IPS-18a (cell line): ENCODE results near the gene SCAP.

Experiments
- H3K27ac ChIP-seq: one replicate; pipeline ENCODE4 v1.5.1; 2013; ENCODE audit warnings: low read length
- H3K27me3 ChIP-seq: one replicate; pipeline ENCODE4 v1.6.1; 2013; ENCODE audit warnings: mild to moderate bottlenecking, low read length; ENCODE audit not compliant: control insufficient read depth, insufficient read depth
- H3K36me3 ChIP-seq: one replicate; pipeline ENCODE4 v1.6.1; 2013; ENCODE audit warnings: low read depth, low read length; ENCODE audit not compliant: control insufficient read depth
- H3K4me1 ChIP-seq: one replicate; pipeline ENCODE4 v1.6.1; 2013; ENCODE audit warnings: low read depth, low read length; ENCODE audit not compliant: control insufficient read depth
- H3K4me3 ChIP-seq: one replicate; pipeline ENCODE4 v1.5.1; 2013; ENCODE audit warnings: low read length
- H3K9ac ChIP-seq: one replicate; pipeline ENCODE4 v1.6.1; 2013; ENCODE audit warnings: mild to moderate bottlenecking, low read length, moderate library complexity
- H3K9me3 ChIP-seq: one replicate; pipeline ENCODE4 v1.6.1; 2013; ENCODE audit warnings: low read depth, low read length; ENCODE audit not compliant: control insufficient read depth

SCAP gene

DNA sequence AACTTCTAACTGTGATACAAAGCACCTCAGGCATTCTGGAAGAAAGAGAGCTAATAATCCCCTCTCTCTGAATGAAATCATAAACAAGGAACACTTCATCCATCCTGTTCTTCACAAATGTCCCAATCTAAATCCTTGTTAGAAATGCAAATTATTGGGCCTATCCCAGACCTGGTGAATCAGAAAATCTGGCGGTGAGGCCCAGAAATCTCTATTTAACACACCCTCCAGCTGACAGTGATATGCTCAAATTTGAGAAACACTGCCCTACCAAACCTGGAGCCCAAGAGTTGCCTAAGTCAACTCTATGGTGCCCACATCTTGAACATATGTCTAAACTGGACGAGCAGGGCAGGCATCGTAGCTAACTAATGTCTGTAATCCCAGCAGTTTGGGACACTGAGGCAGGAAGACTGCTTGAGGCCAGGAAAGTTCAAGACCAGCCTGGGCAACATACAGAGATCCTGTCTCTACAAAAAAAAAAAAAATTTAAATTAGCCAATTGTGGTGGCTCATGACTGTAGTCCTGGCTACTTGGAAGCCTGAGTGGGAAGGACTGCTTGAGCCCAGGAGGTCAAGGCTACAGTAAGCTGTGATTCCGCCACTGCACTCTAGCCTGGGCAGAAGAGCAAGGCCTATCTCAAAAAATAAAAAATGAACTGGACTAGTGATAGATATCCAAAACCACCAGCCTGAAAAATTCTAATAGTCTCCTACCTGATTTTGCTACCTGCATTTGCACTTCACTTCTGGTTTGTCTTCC lies 23.1 kb downstream of the SCAP start:
- Histone ChIP-seq H3K9me3 (no peaks in the 10 kb centered on the region), H3K27me3 (no peaks in the 10 kb centered on the region), H3K27ac (no peak overlapping the region), H3K4me1 (no peaks in the 10 kb centered on the region), H3K36me3 (no peaks in the 10 kb centered on the region), H3K9ac (no peak overlapping the region), H3K4me3 (no peak overlapping the region)

- H3K4me1 ChIP-seq, result peaks cover 3% of the 10 kb centered on the region
- no peak overlapping the region for H3K27ac ChIP-seq
- H3K9ac ChIP-seq, result no peak overlapping the region
- H3K27me3 ChIP-seq, result no peaks in the 10 kb centered on the region
- H3K4me3 ChIP-seq, result no peak overlapping the region
- no peaks in the 10 kb centered on the region for H3K9me3 ChIP-seq
- peaks cover 23% of the 10 kb centered on the region for H3K36me3 ChIP-seq
These were observed 31.6 kb downstream of the SCAP start for GRCh38 chr3:47444103-47444502.

DNA sequence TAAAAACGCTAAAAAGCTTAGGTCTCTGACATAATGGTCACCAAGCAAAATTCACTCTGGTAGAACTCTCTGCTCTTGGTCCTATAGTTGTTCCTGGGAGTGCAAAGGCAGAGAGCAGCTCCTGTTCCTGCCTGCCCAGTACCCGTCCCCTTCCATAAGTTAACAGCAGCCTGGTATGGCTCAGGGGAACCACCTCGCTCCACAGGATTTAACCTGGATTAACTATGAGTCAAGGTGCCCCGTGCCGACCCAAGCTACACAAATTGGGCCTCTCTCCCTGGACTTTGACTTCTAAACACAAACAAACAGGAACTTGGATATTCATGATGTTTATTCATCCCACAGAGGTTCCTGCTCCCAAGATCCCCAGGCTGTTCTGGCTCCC lies 32.1 kb downstream of the SCAP start:
- Histone ChIP-seq H3K36me3 (peaks cover 26% of the 10 kb centered on the region), H3K27ac (no peak overlapping the region), H3K4me3 (no peak overlapping the region), H3K27me3 (no peaks in the 10 kb centered on the region), H3K9me3 (no peaks in the 10 kb centered on the region), H3K9ac (no peak overlapping the region), H3K4me1 (peaks cover 3% of the 10 kb centered on the region)

DNA sequence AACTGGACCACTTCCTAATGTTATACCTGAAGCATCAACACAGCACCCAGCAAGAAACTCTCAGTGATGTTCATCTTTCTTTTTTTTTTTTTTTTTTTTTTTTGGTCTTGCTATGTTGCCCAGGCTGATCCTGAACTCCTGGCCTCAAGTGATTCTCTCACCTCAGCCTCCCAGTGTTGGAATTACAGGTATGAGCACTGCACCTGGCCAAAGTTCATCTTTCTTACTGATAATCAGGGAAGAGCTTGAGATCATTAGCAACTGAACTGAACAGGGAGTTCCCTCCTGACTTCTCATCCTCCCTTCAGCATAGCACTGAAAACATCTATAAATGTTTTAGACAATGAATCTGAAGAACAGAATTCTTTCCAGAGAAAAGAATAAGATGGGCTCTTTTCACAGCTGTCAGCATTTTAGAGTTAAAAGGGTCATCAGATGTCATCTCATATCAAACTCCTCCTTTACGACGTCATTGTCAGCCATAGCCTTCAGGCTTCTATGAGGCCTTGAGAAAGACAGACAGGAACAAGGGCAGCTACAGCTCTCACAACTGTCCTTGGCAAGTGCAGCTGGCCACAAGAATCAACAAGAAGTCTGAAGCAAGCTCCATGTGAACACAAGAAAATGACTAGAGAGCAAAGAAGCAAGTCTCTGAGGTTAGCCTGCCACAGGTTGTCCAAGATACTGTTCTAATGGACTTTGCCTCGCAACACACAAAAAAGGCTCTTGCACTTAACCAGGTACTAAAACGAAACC lies 33.8 kb downstream of the SCAP start:
- H3K9me3 ChIP-seq, result no peaks in the 10 kb centered on the region
- H3K27ac ChIP-seq, result no peak overlapping the region
- H3K4me3 ChIP-seq, result no peak overlapping the region
- H3K36me3 ChIP-seq, result peaks cover 30% of the 10 kb centered on the region
- H3K27me3 ChIP-seq, result no peaks in the 10 kb centered on the region
- no peak overlapping the region for H3K9ac ChIP-seq
- peaks cover 3% of the 10 kb centered on the region for H3K4me1 ChIP-seq

DNA sequence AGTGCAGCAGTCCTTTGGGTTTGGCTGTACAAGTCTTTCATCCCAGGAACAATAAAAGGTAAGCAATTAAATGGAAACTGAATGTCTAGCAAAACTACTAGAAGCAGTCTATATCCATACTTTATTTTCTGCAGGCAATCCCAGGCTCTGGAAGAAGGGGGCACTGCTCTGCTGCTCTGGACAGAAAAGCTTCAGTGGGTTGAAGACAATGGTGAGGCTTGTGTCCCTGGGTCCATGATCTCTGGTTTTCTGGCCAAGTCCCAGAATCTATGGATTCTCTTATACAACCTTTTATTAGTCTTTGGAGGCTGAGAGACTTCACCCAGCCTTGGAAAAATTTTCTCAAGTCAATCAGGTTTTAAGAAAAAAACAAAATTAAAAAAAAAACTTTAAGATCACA lies 35.6 kb downstream of the SCAP start:
- Histone ChIP-seq H3K36me3 (peaks cover 30% of the 10 kb centered on the region), H3K27me3 (no peaks in the 10 kb centered on the region), H3K27ac (no peak overlapping the region), H3K4me3 (no peak overlapping the region), H3K4me1 (peaks cover 3% of the 10 kb centered on the region), H3K9me3 (no peaks in the 10 kb centered on the region), H3K9ac (no peak overlapping the region)

DNA sequence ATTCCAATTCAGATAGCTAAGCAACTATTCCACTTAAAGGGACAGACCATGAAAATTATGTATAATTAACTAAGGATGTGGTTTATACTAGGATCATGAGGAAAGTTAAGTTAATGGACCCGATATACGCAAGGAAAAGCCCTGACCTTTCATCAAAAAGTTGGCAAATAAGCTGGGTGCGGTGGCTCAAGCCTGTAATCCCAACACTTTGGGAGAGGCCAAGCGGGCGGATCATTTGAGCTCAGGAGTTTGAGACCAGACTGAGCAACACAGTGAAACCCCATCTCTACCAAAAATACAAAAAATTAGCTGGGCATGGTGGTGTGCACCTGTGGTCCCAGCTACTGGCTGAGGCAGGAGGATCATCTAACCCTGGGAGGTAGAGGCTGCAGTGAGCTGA lies 39.6 kb downstream of the SCAP start:
- Histone ChIP-seq H3K4me1 (peaks cover 4% of the 10 kb centered on the region), H3K9me3 (no peaks in the 10 kb centered on the region), H3K4me3 (no peak overlapping the region), H3K27me3 (no peaks in the 10 kb centered on the region), H3K36me3 (peaks cover 46% of the 10 kb centered on the region), H3K9ac (no peak overlapping the region), H3K27ac (no peak overlapping the region)

DNA sequence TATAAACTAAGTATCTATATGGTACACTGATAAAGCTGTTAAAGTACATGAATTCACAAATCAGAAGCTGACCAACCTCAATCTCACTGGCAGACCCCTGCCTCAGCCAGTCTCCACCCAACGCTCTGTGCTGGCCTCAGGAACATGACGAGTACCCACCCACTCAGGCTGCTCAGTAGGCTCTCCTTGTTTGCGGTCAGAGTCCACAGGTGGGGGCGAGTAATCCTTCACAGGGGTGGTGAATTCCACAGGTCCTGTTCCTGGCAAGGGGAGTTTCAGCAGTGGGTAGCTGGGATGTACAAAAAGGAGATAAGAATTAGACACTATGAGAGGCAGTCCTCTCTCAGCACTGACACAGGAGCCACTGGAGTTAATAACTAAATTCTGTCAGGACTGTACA lies 40.9 kb downstream of the SCAP start:
- Histone ChIP-seq H3K36me3 (peaks cover 50% of the 10 kb centered on the region), H3K27ac (no peak overlapping the region), H3K9me3 (no peaks in the 10 kb centered on the region)

GRCh38 chr3:47433796-47434195 lies 41.9 kb downstream of the SCAP start:
- Histone ChIP-seq H3K27ac (no peak overlapping the region), H3K4me3 (no peak overlapping the region), H3K9ac (no peak overlapping the region), H3K4me1 (peaks cover 4% of the 10 kb centered on the region), H3K9me3 (no peaks in the 10 kb centered on the region), H3K27me3 (no peaks in the 10 kb centered on the region), H3K36me3 (peaks cover 42% of the 10 kb centered on the region)

More for the DNA sequence above, 40.9 kb downstream of the SCAP start:
- Histone ChIP-seq H3K27me3 (no peaks in the 10 kb centered on the region), H3K9ac (no peak overlapping the region), H3K4me3 (no peak overlapping the region), H3K4me1 (peaks cover 4% of the 10 kb centered on the region)

GRCh38 chr3:47432673-47433072 lies 43.1 kb downstream of the SCAP start:
- H3K36me3 ChIP-seq, result peaks cover 47% of the 10 kb centered on the region
- no peak overlapping the region for H3K27ac ChIP-seq
- no peak overlapping the region for H3K9ac ChIP-seq
- no peaks in the 10 kb centered on the region for H3K27me3 ChIP-seq
- H3K4me3 ChIP-seq, result no peak overlapping the region
- peaks cover 4% of the 10 kb centered on the region for H3K4me1 ChIP-seq
- H3K9me3 ChIP-seq, result no peaks in the 10 kb centered on the region

GRCh38 chr3:47431225-47431624 lies 44.5 kb downstream of the SCAP start:
- Histone ChIP-seq H3K27ac (no peak overlapping the region), H3K36me3 (peaks cover 51% of the 10 kb centered on the region), H3K4me3 (no peak overlapping the region), H3K27me3 (no peaks in the 10 kb centered on the region), H3K9ac (no peak overlapping the region), H3K4me1 (peaks cover 4% of the 10 kb centered on the region), H3K9me3 (no peaks in the 10 kb centered on the region)

DNA sequence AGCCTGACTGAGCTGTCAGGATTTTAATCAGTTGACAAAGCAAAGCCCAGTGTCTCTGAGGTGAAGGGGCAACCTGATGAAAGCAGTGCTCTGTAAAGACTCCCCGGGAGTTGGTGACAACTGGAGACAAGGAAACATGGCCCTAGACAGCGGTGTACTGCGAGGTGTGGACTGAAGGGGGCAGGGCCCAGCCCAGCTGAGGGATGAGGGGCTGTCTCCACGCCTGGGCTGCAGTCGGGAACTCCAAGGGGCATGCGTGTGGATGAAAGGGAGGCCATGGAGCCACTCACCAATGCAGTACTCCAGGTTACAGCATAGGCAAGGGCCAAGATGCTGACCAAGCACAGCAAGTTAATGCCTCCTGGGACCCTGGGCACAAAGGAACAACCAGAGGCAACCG lies 45.1 kb downstream of the SCAP start:
- Histone ChIP-seq H3K27ac (no peak overlapping the region), H3K4me1 (peaks cover 4% of the 10 kb centered on the region), H3K36me3 (peaks cover 55% of the 10 kb centered on the region), H3K9ac (no peak overlapping the region), H3K27me3 (no peaks in the 10 kb centered on the region), H3K9me3 (no peaks in the 10 kb centered on the region), H3K4me3 (no peak overlapping the region)
